HCT116 (cell line): ENCODE results near the gene DOCK2. TPM values are rescaled to one million over a fixed set of nuclear protein-coding genes. Genes with fewer than 3 reads are reported as not detected.

Source experiments
- ATAC-seq: fragments of 200-7000 bp; cut with Tn5 transposase; 2 replicates; pipeline ENCODE4 v1.9.1; 2020; ENCODE audit warnings: mild to moderate bottlenecking, moderate library complexity
- BruUV-seq: library from RNA; stranded (reverse); fragments of 400-500 nt; replicated peaks from 2 replicates; lab custom pipeline; 2021; lab: Mats Ljungman, UMichigan
- CTCF ChIA-PET: fragments of 300-600 bp; sonication (Branson Sonifier 250); formaldehyde crosslinking; loops from one replicate; lab custom pipeline; 2021; ENCODE audit warnings: antibody characterized with exemption; lab: Charles Lee
- POLR2A ChIA-PET: fragments of 300-600, 350-600 bp; sonication (Branson Sonifier 250); formaldehyde crosslinking; loops from one replicate; lab custom pipeline; 2021; ENCODE audit warnings: antibody characterized with exemption; lab: Charles Lee
- RAD21 ChIA-PET, 2 experiments: fragments of 300-600 bp; sonication (Branson Sonifier 250); formaldehyde crosslinking; loops; one replicate each; lab custom pipeline; 2023; ENCODE audit warnings: low total read pairs in 2 of 2; ENCODE audit not compliant: uncharacterized antibody in 2 of 2, unreplicated experiment in 2 of 2, low non-redundant PET in 1 of 2; lab: Charles Lee
- DNase-seq: peaks from one replicate; pipeline ENCODE4 v3.0.0-alpha.2; 2010; ENCODE audit warnings: low read depth, low spot score
- H2AFZ ChIP-seq: fragments of 200-600 bp; shearing (Covaris generic), sonication (generic); 2 replicates; pipeline ENCODE4 v1.6.1; 2017; ENCODE audit warnings: low read depth, mixed run types, mixed read lengths, antibody characterized with exemption, low read length; ENCODE audit not compliant: poor library complexity, severe bottlenecking
- H3K27ac ChIP-seq: 2 replicates; pipeline ENCODE4 v1.5.1; 2012; ENCODE audit warnings: low read depth, low read length
- H3K27me3 ChIP-seq: fragments of 200-600 bp; sonication (generic); 2 replicates; pipeline ENCODE4 v1.6.1; 2016; ENCODE audit warnings: mixed run types, low read length, mixed read lengths; ENCODE audit not compliant: insufficient read depth
- H3K36me3 ChIP-seq, 2 experiments: fragments of 200-500 bp in 1 of 2; fragments of 200-600 bp in 1 of 2; sonication (Bioruptor generic) in 1 of 2; sonication (generic) in 1 of 2; 2 replicates each; pipeline versions ENCODE4 v1.5.1 to v1.6.1; 2014 to 2016; ENCODE audit warnings: low read length in 2 of 2, inconsistent platforms in 1 of 2, mixed read lengths in 1 of 2, mixed run types in 1 of 2; ENCODE audit not compliant: insufficient read depth in 2 of 2, control insufficient read depth in 1 of 2
- H3K4me1 ChIP-seq, 2 experiments: fragments of 200-600 bp in 1 of 2; sonication (generic) in 1 of 2; 2 replicates each; pipeline versions ENCODE4 v1.5.1 to v1.6.1; 2012 to 2017; ENCODE audit warnings: low read length in 2 of 2, inconsistent platforms in 1 of 2, mild to moderate bottlenecking in 1 of 2, mixed read lengths in 1 of 2, mixed run types in 1 of 2, moderate library complexity in 1 of 2; ENCODE audit not compliant: insufficient read depth in 2 of 2, control insufficient read depth in 1 of 2
- H3K4me2 ChIP-seq: fragments of 200-600 bp; sonication (generic); 2 replicates; pipeline ENCODE4 v1.6.1; 2017; ENCODE audit warnings: mixed run types, low read length, mixed read lengths
- H3K4me3 ChIP-seq, 2 experiments: fragments of 200-600 bp in 1 of 2; sonication (generic) in 1 of 2; replicated peaks in 1 of 2; 2 replicates each; pipeline ENCODE4 v1.5.1; 2011 to 2016; ENCODE audit warnings: low read length in 2 of 2, control low read depth in 1 of 2, low read depth in 1 of 2, mild to moderate bottlenecking in 1 of 2, mixed read lengths in 1 of 2, mixed run types in 1 of 2
- H3K79me2 ChIP-seq: fragments of 200-600 bp; sonication (generic); 2 replicates; pipeline ENCODE4 v1.6.1; 2017; ENCODE audit warnings: mild to moderate bottlenecking, mixed run types, low read length, moderate library complexity, mixed read lengths; ENCODE audit not compliant: insufficient read depth
- H3K9ac ChIP-seq: fragments of 200-600 bp; sonication (generic); 2 replicates; pipeline ENCODE4 v1.6.1; 2016; ENCODE audit warnings: low read length, mixed read lengths
- H3K9me2 ChIP-seq: fragments of 200-600 bp; sonication (generic), shearing (Covaris generic); 2 replicates; pipeline ENCODE4 v1.6.1; 2017; ENCODE audit warnings: mixed run types, mild to moderate bottlenecking, moderate library complexity; ENCODE audit not compliant: insufficient read depth
- H3K9me3 ChIP-seq, 2 experiments: fragments of 200-500 bp in 1 of 2; fragments of 200-600 bp in 1 of 2; sonication (Bioruptor generic) in 1 of 2; sonication (generic) in 1 of 2; 2 replicates each; pipeline ENCODE4 v1.6.1; 2014 to 2017; ENCODE audit warnings: low read length in 2 of 2, mixed read lengths in 2 of 2, inconsistent platforms in 1 of 2, low read depth in 1 of 2, mild to moderate bottlenecking in 1 of 2, mixed run types in 1 of 2, moderate library complexity in 1 of 2; ENCODE audit not compliant: control insufficient read depth in 1 of 2, insufficient read depth in 1 of 2
- H4K20me1 ChIP-seq: fragments of 200-600 bp; sonication (generic), shearing (Covaris generic); 2 replicates; pipeline ENCODE4 v1.6.1; 2017; ENCODE audit warnings: mixed run types, mild to moderate bottlenecking, moderate library complexity; ENCODE audit not compliant: insufficient read depth
- ATF3 ChIP-seq: IDR thresholded peaks from 2 replicates; pipeline ENCODE4 v1.6.1; 2012
- CBX3 ChIP-seq: IDR thresholded peaks from 2 replicates; pipeline ENCODE4 v1.6.1; 2012; ENCODE audit warnings: low read depth
- CEBPB ChIP-seq: IDR thresholded peaks from 2 replicates; pipeline ENCODE4 v1.6.1; 2012; ENCODE audit warnings: low read depth
- CTCF ChIP-seq, 3 experiments: fragments of 200-600 bp in 1 of 3; sonication (generic) in 1 of 3; IDR thresholded peaks in 2 of 3; conservative IDR thresholded peaks in 1 of 3; 2 replicates each; pipeline ENCODE4 v1.5.1; 2012 to 2017; ENCODE audit warnings: low read depth in 2 of 3, low read length in 2 of 3, antibody characterized with exemption in 1 of 3, borderline replicate concordance in 1 of 3, control low read depth in 1 of 3, mild to moderate bottlenecking in 1 of 3, mixed read lengths in 1 of 3, mixed run types in 1 of 3, moderate library complexity in 1 of 3; ENCODE audit not compliant: insufficient read depth in 1 of 3
- EGR1 ChIP-seq: IDR thresholded peaks from 2 replicates; pipeline ENCODE4 v1.6.1; 2012; ENCODE audit warnings: low read depth
- EZH2phosphoT487 ChIP-seq: fragments of 200-600 bp; IDR thresholded peaks from 2 replicates; pipeline ENCODE4 v1.6.1; 2018; ENCODE audit warnings: antibody characterized with exemption, borderline replicate concordance
- FOSL1 ChIP-seq: IDR thresholded peaks from 2 replicates; pipeline ENCODE4 v1.6.1; 2012; ENCODE audit warnings: low read depth
- JUND ChIP-seq: IDR thresholded peaks from 2 replicates; pipeline ENCODE4 v1.6.1; 2012
- POLR2A ChIP-seq: IDR thresholded peaks from 2 replicates; pipeline ENCODE4 v1.7.0; 2011; ENCODE audit warnings: borderline replicate concordance; ENCODE audit not compliant: insufficient read depth, insufficient read length; ENCODE audit errors: extremely low read depth
- RAD21 ChIP-seq: IDR thresholded peaks from 2 replicates; pipeline ENCODE4 v1.6.1; 2012; ENCODE audit warnings: low read depth, mild to moderate bottlenecking
- REST ChIP-seq: IDR thresholded peaks from 2 replicates; pipeline ENCODE4 v1.6.1; 2012; ENCODE audit warnings: low read depth
- SIN3A ChIP-seq: IDR thresholded peaks from 2 replicates; pipeline ENCODE4 v1.6.1; 2012; ENCODE audit warnings: low read depth
- SP1 ChIP-seq: IDR thresholded peaks from 2 replicates; pipeline ENCODE4 v1.6.1; 2012; ENCODE audit warnings: low read depth
- SRF ChIP-seq: IDR thresholded peaks from 2 replicates; pipeline ENCODE4 v1.6.1; 2012; ENCODE audit warnings: low read depth
- TCF7L2 ChIP-seq: IDR thresholded peaks from 2 replicates; pipeline ENCODE4 v1.7.0; 2011; ENCODE audit warnings: borderline replicate concordance, inconsistent platforms; ENCODE audit not compliant: insufficient read depth, insufficient read length; ENCODE audit errors: extremely low read depth
- ZFX ChIP-seq: fragments of 450-650 bp; IDR thresholded peaks from 2 replicates; pipeline ENCODE4 v1.6.1; 2017
- intact Hi-C: fragments of 100-400 bp; cut with micrococcal nuclease; formaldehyde crosslinking; loops from 2 replicates; pipeline ENCODE4 v1.10.0; 2022
- total RNA-seq: library from RNA; stranded (reverse); gene quantifications from one replicate; pipeline ENCODE4 v1.2.1, GENCODE V29; 2021; ENCODE audit not compliant: unreplicated experiment
- TF ChIP-seq, protein P1 (sequence below): IDR thresholded peaks from 2 replicates; pipeline ENCODE4 v1.6.1; 2012

DOCK2 gene
- total RNA-seq, 1 experiment from 2014 or later, result 0.89 TPM

DNA sequence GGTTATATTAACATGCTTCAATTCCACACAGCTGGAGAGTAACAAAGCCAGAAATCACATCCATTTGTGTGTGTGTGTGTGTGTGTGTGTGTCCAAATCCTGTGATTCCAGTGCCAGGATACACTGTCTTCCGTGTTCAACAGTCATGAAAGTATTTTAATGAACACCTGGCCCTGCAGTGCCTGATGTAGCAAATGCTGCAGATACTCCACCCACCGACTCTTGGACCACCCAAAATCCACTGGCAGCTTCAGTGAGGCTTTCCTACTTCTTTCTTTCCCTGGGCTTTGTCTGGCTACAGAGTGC lies 356.4 kb downstream of the DOCK2 start (continued):
- TF ChIP-seq RAD21, result no peak

GRCh38 chr5:169997798-169998197 lies 360.7 kb downstream of the DOCK2 start:
- DNase-seq (no peak), ATAC-seq (no peak)
- Histone ChIP-seq H3K27me3 (peaks cover 46% of the 10 kb centered on the region), H4K20me1 (no peaks in the 10 kb centered on the region), H3K36me3 (no peaks in the 10 kb centered on the region), H3K27ac (no peak overlapping the region), H3K9ac (no peak overlapping the region), H3K4me3 (no peak overlapping the region), H2AFZ (no peak overlapping the region), H3K79me2 (no peaks in the 10 kb centered on the region), H3K9me3 (no peaks in the 10 kb centered on the region), H3K4me2 (no peak overlapping the region), H3K9me2 (no peaks in the 10 kb centered on the region), H3K4me1 (no peaks in the 10 kb centered on the region)
- ChIA-PET CTCF (no interaction called here), POLR2A (no interaction called here), RAD21 (no interaction called here)
- no TSS peak for BruUV-seq
- intact Hi-C loops, result no loop called here
- TF ChIP-seq POLR2A (no peak), EGR1 (no peak), FOSL1 (no peak), SIN3A (no peak), SRF (no peak), JUND (no peak), CEBPB (no peak), SP1 (no peak), REST (no peak), TCF7L2 (no peak), EZH2phosphoT487 (no peak), ZFX (no peak), ATF3 (no peak), CTCF (IDR thresholded peaks at IDR 0.05 in 2 of 3, conservative IDR thresholded peaks at IDR 0.05 in 1 of 3; ENCODE audit: borderline replicate concordance in 1 of 3, insufficient read depth in 1 of 3, low read depth in 2 of 3, low read length in 2 of 3) (no peak), CBX3 (no peak)
- TF ChIP-seq, protein P1, sequence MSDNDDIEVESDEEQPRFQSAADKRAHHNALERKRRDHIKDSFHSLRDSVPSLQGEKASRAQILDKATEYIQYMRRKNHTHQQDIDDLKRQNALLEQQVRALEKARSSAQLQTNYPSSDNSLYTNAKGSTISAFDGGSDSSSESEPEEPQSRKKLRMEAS, result no peak
